ENCODE data around the gene XKR8.
"Not testable (repeated sequence)": the region's sequence is repeated elsewhere in the genome, so short reads cannot be mapped to it uniquely, and the experiment has no call there.

XKR8 gene

DNA sequence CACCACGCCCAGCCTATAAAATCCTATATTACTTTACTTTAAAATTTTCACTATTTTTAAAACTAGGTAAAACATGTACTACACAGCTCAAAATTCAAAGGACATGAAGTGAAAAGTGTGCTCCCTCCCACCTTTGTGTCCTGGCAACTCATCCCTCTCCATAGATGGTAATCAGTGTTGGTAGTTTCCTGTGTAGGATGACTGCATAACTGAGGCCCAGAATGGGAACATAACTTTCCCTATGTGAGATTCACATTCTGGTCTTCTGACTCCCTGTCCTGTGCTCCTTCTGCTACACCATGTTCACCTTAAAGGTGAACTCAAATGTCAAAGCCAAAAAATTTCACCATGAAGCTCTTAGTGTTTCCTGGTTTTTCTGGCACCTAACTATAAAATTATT is 39.3 kb downstream of the XKR8 start:
- no peak for DNase-seq (ENCODE audit: low read depth)
- TF ChIP-seq, protein P1, sequence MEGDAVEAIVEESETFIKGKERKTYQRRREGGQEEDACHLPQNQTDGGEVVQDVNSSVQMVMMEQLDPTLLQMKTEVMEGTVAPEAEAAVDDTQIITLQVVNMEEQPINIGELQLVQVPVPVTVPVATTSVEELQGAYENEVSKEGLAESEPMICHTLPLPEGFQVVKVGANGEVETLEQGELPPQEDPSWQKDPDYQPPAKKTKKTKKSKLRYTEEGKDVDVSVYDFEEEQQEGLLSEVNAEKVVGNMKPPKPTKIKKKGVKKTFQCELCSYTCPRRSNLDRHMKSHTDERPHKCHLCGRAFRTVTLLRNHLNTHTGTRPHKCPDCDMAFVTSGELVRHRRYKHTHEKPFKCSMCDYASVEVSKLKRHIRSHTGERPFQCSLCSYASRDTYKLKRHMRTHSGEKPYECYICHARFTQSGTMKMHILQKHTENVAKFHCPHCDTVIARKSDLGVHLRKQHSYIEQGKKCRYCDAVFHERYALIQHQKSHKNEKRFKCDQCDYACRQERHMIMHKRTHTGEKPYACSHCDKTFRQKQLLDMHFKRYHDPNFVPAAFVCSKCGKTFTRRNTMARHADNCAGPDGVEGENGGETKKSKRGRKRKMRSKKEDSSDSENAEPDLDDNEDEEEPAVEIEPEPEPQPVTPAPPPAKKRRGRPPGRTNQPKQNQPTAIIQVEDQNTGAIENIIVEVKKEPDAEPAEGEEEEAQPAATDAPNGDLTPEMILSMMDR (IDR thresholded peaks at IDR 0.05; ENCODE audit: insufficient read depth, low read depth, low read length, missing control alignments), result no peak
- no peak overlapping the region for H3K4me3 ChIP-seq (ENCODE audit: low read depth, low read length)

DNA sequence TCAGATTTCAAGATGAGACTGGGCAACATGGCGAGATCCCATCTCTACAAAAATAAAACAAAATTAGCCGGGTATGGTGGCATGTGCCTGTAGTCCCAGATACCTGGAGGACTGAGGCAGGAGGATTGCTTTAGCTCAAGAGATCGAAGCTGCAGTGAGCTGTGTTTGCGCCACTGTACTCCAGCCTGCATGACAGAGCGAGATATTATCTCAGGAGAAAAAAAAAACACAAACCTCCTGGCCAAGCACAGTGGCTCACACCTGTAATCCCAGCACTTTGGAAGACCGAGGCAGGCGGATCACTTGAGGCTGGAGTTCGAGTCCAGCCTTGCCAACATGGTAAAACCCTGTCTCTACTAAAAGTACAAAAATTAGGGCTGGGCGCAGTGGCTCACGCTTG is 42.8 kb downstream of the XKR8 start:
- H3K4me3 ChIP-seq (ENCODE audit: low read depth, low read length), result no peak overlapping the region
- TF ChIP-seq, protein P1 (IDR thresholded peaks at IDR 0.05; ENCODE audit: insufficient read depth, low read depth, low read length, missing control alignments), result no peak
- no peak for DNase-seq (ENCODE audit: low read depth)

DNA sequence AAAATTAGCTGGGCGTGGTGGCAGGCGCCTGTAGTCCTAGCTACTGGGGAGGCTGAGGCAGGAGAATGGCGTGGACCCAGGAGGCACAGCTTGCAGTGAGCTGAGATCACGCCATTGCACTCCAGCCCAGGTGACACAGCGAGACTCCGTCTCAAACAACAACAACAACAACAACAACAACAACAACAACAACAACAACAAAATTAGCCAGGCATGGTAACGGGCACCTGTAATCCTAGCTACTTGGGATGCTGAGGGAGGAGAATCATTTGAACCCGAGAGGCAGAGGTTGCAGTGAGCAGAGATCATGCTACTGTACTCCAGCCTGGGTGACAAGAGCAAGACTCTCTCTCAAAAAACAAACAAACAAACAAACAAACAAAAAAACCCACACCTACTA is 43.3 kb downstream of the XKR8 start:
- DNase-seq (ENCODE audit: low read depth); H3K4me3 ChIP-seq (ENCODE audit: low read depth, low read length): not testable (repeated sequence)

DNA sequence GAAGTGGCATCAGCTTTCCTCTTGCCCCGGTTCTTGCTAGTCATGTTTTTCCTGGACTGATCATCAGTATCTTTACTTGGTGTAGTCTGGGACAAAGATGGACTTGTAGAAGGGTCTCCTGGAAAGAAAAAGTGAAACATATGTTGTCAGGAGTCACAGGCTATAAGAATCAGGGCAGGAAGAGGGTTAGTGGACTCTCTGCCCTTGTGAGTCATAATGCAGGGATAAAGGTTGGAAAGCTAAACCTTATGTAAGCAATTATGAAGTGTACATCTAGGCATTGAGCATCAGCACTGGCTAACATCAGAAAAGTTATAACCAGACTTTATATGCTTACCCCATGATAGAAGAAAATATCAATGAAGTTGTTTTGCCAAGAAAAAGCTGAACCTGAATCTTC is 51.2 kb downstream of the XKR8 start:
- H3K4me3 ChIP-seq (ENCODE audit: low read depth, low read length), result no peak overlapping the region
- TF ChIP-seq, protein P1 (IDR thresholded peaks at IDR 0.05; ENCODE audit: insufficient read depth, low read depth, low read length, missing control alignments), result no peak
- no peak for DNase-seq (ENCODE audit: low read depth)
